Stimulated activated CD8-positive, alpha-beta memory T cell treated with anti-CD3 and anti-CD28 coated beads, Interleukin-15, amount 100 ng/mL, for 4 hours (primary cell): ENCODE measurements around the gene CA10.

Experiments
- DNase-seq, 2 donors: peaks; one replicate each; pipeline ENCODE4 v3.0.0-alpha.2; 2020; ENCODE audit warnings: low read depth in 2 of 2

The CA10 gene

DNA sequence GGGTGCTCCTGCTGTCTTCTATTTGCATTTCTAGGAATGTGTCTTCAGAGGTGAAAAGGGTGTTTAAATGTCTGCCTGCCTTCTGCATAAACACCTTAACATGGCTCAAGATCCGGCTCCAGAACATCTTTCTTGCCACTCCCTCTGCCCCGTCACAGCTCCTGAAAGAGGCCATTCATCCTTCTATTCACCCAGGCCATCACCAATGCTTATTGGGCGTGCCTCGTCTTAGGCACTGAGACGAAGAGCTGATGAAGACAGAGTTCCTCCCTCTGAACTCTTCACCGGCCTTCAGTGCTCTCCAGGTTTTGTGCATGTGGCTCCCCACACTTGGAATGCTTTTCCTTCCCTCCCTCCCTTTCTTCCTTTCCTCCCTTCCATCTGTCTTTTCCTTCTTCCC is 511.4 kb downstream of the CA10 start:
- DNase-seq = no peak

DNA sequence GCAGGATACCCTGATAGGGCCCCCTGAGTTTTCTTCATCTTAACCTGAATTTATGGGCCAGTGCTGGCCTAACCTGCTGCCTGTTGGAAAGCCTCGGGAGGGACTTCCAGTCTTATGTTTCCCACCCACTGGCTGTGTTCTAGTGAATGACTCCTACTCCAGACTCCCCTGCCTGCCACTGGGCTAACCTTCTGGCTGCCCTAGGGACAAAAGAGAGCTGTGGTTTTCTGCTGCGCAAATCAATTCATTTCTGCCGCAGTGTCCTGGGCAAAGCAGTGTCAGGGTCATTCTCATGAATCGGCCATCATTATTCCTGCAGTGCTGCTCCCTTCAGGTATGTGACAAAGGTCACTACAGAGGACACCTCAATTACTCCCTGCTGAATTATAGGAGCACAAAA is 512.0 kb downstream of the CA10 start:
- no peak for DNase-seq

DNA sequence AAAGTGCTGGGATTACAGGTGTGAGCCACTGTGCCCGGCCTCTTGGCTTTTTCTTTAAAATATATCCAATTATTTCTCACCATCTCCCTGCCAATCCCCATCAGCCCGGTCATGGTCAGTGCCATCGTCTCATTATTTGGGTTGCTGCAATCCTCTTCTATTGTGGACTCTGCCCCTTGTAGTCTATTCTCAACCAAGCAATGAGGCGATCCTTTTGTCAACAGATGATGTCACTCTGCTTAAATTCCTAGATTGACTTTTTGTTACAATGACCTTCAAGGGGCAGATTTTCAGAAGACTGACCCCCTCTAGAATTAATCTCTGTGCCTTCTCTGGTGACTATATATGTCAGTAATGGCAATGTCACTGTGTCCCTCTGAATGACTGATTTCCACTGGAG is 513.5 kb downstream of the CA10 start:
- no peak for DNase-seq

DNA sequence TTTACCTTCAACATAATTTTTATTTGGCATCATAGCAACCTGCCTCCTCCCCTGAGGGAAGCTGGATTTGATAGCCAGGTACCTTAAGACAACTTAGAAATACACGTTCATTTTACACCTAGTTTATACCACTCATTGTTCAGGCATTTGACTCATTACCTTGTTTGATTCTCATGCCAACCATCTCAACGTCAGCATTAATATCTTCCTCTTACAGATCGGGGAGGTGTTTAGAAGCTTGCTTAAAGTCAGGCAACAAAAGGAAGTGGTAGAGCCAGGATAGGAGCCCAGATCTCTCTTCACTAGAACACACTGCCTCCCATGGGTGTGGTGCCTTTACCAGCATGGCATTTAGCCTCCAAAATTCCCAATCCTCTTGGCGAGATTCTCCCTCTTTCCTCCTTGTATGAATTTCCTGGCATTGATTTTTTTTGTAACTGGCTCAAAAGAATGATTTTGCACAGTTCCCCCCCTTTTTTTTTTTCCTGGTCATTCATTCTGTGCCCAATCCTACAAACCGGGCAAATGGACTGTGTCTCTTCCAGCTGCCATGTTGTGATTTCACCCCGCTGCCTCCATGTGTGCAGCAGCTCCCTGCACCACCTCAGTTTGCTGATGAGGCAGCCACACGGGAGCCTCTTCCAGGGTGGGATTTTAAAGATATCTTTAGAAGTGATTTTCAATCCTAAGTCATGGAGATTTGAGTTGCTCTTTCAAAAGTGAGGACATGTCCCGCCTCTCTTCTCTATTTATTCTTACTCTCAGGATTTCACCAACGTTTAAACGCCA is 514.6 kb downstream of the CA10 start:
- no peak for DNase-seq

DNA sequence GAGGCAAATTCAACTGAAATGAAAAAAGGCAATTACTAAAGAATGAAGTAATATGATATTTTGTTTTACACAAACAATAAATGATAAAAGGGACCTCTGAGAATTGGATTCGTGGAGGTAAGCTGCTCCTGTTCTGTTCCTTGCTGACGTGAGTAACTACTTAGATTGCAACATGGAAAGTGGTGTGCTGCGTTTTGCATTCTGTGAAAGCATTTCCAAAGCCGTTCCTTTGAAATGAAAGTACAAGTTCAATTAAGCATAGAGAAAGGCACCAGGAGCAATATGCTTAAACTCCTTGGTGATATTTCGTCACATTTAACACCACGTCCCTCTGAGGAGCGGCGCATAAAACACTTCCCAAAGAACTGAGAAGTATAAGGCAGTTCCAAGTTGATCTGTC is 516.5 kb downstream of the CA10 start:
- DNase-seq = no peak

DNA sequence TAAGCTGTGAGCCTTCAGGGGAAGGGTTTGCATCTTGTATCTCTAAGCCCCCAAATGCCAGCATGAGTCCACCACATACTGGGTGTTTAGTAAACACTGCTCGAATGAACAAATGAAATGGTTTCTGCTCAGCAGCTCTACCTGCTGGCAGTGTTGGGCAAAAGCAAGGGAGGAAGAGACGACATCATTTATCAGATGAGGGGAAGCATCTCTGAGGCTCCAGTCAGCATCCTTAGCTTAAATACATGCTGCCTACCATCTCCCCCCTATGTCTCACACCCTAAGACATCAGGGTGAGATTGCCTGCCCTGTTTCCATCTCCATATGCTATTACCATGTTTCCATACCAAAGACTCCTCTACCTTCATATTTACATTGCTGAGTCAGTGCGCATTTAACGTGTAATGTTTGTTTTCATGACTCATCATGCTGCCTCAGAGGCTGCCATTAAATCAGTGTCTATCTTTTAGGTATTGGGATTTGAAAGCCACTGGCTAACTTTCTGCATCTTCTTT is 518.3 kb downstream of the CA10 start:
- DNase-seq = no peak

DNA sequence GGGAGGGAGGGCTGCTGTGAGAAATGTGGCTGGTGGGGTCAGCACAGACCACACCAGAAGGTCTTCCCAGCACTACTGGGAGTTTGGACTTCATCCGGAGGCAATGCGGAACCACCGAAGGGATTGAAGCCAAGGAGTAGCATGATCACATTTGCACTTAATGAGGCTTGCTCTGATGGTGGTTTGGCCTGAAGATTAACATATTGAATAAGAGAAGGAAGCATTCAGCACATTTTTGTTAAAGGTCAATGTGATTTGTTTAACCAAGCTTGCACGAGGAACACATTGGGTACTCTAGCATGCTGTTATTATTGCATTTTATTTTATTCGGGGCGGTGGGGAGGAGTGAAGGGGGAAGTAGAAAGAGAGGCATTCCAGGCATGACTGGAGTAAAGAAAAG is 519.5 kb downstream of the CA10 start:
- no peak for DNase-seq

DNA sequence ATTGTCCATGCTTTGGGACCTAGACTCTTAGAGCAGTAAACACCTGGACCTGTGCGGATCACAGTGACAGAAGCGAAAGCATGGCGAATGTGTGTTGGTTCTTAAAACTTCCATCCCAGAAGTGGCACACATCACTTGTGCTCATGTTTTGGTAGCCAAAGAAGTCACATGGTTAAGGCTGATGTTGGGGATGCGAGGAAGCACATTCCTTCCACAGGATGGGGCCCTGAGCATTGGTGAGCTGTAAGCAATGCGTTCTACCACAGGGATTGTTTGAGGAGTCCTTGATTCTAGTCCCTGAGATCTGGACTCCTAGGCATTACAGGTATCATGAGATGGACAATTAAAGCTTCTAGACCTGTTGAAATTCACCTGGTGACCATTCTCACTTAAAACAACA is 522.2 kb downstream of the CA10 start:
- no peak for DNase-seq

DNA sequence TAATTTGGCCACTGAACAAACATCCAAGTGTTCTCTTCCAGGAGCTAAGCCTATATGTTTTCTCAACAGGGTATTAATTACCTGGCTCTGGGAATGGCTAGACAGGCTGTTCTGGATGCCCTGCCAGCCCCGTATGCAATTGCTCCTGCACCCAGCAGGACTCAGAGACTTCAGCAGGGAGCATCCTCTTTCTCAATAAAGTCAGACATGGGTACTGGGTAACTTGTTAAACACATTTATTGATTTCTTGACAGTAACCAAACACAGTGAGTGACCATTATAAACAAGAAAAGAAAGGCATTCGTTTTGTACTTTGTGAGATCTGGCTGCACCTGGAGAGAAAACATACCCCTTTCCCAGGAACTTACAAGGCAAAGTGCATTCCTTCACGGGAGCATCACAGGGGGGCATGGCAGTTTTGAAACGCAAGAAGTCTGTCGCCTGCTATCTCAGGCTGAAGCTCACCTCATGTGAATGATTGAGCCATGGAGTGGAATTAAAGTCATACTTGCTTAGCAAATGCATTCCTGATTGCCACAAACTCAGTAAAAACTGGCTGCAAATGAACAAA is 528.3 kb downstream of the CA10 start:
- DNase-seq = no peak

DNA sequence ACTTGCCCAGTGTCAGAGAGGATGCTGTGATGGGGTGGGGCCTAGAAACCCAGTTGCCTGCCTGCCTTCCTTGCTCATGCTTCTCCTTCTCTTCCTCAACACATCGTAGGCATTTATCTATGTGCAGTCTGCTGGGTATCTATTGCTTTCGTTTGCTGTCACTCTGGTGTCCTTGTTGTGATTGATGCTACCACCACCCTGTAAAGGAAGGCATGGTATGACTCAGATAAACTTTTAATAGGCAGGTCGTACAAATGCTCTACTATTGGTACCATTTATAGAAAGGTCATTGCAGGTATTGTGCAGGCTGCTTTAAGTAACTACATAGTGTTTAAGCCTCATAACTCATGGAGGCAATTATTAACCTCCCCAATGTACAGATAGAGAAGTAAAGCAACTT is 529.3 kb downstream of the CA10 start:
- no peak for DNase-seq

DNA sequence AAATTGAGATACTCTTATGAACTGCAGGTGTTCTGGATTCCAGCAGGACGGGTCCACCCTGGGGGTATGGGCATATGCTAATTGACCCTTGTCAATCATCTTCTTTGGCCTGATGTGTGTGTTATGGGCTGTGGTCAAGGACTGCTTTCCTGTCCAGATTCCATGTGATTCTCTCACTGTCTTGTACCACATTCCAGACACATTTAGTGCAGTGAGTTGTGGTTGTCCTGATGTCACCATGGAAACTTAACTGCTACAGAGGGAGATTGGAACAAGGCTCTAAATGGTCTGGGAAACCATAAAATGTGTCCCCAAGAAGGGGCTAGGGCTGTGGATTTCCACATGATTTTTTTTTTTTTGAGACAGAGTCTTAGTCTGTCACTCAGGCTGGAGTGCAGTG is 530.7 kb downstream of the CA10 start:
- DNase-seq = no peak

DNA sequence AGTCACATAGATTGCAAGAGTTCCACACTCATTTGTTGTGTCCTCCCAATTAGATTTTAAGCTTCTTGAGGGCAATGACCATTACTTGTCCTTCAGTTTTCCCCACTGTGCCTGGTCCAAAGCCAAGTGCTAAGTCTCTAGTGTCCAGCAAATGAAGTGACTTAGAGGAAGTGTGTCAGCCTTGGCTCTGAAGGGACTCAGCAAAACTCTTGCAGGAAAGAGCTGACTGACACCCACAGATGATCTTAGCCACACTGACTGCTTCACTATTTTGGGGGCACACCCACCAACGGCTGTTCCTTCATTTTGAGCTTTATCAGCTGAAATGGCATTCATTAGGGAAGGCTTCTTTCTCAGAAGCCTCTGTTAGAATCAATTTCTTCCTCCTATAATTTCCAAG is 540.0 kb downstream of the CA10 start:
- DNase-seq = no peak

DNA sequence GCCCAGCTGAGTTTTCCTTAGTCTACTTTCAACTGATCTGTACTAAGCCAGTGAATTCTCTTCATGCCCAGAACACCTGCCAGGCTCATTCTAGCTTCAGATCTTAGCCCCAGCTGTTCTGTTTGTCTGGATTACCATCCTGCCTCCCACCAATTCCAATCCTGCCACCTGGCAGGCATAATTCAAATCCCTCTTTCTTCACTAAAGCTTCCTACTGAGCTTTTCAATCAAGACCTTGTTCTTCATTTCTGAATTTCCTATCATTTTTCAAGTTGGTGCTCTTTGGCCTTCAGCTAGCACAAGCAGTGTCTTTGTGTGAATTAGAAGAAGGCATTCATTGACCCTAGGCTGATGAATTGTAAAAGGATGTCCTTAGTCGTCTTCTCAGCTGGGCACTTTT is 540.5 kb downstream of the CA10 start:
- no peak for DNase-seq

DNA sequence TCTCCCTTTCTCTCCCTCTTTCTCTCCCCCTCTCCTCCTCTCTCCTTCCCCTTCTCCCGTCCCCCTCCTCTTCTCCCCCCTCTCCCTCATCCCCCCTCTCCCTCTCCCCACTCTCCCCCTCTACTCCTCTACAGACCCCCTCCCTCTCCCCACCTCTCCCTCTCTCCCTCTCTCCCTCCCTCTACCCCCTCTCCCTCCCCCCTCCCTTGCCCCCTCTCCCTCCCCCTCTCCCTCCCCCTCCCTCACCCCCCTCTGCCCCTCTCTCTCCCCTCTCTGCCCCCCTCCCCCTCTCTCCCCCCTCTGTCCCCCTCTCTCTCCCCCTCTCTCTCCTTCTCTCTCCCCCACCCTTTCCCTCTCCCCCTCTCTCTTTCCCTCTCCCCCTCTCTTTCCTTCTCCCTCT is 545.3 kb downstream of the CA10 start:
- no peak for DNase-seq

DNA sequence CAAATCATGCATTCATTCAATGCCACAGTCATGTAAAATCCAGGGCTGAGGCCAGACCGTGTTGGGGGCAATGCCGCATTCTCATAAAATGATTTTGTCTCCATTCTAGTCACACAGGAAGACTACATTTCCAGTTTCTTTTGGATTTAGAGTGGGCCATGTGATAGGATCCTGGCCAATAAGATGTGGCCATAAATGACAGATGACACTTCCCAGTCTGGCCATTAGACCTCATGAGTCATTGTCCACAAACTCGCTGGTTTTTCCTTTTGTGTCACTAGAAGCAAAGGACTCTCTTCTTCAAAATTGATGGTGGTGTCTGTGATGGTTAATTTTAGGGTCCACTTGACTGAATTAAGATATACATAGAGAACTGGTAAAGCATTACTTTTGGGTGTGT is 545.8 kb downstream of the CA10 start:
- DNase-seq = no peak

DNA sequence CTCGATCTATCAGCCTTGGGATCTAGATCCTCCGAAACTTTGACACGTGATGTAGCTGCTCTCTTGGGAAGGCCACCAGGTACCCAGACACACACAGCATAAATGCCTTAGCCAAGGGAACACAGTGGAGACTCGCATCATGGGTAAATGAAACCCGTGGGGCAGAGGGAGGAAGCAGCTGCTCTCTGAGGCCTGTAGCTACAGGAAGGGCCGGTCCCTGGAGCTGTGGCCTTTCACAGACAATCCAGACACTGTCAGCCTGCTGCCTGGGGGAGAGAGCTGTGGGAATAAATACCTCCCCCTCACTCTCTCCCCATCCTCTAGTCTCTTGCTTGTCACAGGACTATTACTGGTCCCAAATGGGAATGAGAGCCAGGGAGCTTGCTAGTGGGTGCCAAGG is 546.9 kb downstream of the CA10 start:
- DNase-seq = no peak

DNA sequence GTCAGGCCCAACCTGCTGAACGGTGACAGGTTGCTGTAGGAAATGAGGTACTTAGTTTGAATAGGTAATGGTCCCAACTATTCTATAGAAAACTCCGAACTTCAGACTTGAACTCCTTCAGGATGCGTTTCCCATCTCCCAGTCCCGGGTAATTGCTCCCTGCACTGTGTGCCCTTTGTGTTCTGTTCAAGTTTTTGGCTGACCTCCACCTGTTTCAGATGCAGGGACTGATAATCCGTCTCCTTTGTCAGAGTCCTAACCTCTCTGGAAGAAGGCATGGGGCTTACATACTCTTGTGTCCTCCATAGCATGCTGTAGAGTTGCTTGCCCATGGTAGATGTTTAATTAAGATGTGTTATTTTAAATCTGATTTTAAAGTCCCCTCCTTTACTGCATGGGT is 547.7 kb downstream of the CA10 start:
- no peak for DNase-seq

DNA sequence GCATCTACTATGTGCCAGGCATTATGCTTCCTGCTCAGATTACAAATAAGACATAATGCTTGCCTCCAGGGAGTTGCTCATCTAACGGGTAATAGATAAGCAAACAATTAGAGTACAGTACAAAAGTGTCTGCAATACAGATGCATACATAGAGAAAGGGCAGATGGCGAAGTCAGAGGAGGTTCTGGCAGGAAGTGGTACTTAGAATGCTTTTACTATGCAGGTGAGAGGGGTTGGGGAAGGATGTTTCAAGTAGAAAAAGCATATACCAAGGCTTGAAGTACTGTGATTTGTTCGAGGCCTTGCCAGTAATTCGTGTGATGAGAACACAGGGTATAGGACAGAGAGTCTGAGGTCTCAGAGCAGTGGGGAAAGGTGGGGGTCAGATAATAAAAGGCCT is 548.4 kb downstream of the CA10 start:
- no peak for DNase-seq

DNA sequence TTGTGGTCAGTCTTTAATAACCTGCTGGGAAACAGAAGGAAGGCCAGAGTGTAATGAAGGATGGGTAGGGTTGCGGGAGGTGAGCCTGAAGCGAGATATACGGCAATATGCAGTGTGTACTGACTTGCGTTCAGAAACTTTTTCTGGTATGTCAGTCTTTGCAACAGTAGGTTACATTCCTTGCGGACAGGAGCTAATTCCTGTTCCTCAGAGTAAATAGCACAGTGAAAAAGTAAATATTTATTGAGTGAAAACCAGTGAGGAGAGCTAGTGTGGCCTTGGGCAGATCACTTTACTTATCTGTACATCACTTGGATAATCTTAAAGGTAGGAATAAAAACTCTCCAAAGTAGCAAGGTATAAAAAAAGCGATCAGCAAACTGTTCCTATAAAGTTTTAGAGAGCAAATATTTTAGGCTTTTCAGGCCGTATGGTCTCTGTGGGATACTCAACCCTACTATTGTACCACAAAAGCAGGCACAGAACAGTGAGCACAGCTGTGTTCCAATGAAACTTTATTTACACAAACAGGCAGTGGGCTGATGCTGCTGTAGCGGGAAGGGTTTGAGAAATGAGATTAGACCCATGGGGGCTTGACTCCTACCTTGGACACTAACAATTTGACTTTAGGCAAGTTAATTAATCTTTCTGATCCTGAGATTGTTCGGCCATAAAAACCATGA is 550.1 kb downstream of the CA10 start:
- no peak for DNase-seq

DNA sequence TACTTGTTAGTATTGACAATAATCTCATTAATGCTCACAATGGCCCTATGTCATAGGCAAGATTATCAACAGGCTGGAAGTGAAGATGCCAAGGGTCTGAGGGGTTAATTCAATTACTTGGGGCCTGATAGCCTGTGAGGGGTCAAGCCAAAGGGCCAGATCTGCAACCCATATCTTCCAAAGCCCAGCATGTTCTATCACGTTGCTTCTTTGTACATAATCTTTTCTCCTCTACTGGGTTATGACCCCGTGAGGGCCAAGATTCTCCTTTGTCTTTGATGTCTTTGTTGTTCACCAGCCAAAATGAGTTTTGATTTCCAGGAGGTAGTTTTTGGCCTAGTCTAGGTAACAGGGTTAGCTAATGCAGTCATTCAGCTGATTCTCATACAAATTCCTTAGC is 551.0 kb downstream of the CA10 start:
- no peak for DNase-seq

DNA sequence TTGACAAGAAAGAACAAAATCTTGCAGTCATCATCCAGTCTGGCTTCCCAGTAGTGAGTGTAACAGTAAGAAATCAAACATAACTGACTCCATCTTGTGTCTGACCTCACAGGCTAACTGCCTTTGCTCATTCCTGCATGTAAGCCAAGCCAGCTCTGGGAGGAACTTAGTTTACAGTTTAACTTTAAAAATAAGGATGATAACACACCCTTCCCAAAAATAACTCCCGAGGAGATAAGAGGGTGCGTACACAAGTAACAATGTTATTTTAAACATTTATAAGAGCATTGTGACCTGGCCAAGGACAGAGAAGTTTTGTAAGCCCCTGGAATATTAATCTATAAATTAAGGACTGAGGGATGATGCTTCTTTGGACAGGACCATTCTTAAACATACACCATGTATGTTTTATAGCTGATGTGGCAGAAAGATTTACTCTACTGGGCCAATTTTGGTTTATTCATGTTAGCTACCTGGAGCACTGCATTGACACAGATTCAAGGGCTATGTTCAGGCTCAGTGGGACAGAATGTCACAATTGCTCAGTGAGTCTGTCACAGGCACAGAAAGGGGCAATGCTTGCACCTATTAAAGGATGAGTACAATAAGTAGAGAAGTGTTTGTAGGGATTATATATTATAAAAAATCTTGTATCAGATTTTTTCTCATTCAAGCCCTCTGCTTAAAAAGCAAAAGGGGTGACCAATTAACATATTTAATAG is 554.1 kb downstream of the CA10 start:
- no peak for DNase-seq

DNA sequence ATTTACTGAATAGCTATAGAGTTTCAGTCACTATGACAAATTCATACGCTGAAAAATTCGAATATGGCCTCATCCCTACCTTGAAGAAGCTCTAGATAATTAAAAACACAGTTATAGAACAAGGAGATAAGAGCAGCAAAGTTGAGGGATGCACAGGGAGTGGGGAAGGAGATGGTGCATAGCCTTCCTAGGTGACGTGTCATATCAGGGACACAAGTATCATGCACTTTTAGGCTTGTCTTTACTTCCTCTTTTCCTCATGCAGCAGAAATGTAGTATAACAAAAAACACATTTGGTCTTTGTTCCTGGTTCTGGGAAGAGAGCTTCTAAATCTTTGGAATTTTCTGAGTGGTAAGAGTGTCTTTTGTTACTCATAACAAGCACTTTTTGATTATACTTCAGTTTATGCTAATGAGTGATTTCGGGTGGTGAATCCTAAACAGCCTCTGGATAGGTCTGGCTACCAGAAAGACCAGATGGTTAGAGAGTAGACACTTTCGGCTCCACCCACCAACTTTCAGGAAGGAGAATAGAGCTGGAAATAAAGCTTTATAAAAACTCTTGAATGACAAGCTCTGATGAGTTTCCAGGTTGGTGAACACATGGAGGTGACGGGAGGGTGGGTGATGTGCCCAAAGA is 556.8 kb downstream of the CA10 start:
- DNase-seq = no peak
